PFSK-1 (cell line): ENCODE measurements around the gene TMEM63C.

Experiments
- FOXP2 ChIP-seq: optimal IDR thresholded peaks from 2 replicates; pipeline ENCODE3; 2011; ENCODE audit warnings: borderline replicate concordance, control low read depth, inconsistent platforms; ENCODE audit not compliant: insufficient read depth; ENCODE audit errors: extremely low read length, extremely low read depth
- POLR2AphosphoS5 ChIP-seq: IDR thresholded peaks from 2 replicates; pipeline ENCODE4 v1.6.1; 2012; ENCODE audit warnings: low read depth, mild to moderate bottlenecking, control low read depth, low read length, moderate library complexity
- SIN3A ChIP-seq: IDR thresholded peaks from 2 replicates; pipeline ENCODE4 v1.6.1; 2012; ENCODE audit warnings: mild to moderate bottlenecking, low read length, moderate library complexity, borderline replicate concordance; ENCODE audit not compliant: insufficient read depth
- TAF1 ChIP-seq: IDR thresholded peaks from 2 replicates; pipeline ENCODE4 v1.6.1; 2012; ENCODE audit warnings: low read length, control low read depth, borderline replicate concordance; ENCODE audit not compliant: insufficient read depth
- TF ChIP-seq, protein P1 (sequence below), 2 experiments: IDR thresholded peaks; 2 replicates each; pipeline versions ENCODE4 v1.6.1 to v1.8.0; 2011 to 2012; ENCODE audit warnings: low read depth in 2 of 2, low read length in 2 of 2, control low read depth in 1 of 2, inconsistent platforms in 1 of 2, mild to moderate bottlenecking in 1 of 2, moderate library complexity in 1 of 2; ENCODE audit not compliant: insufficient read depth in 1 of 2

TMEM63C gene

DNA sequence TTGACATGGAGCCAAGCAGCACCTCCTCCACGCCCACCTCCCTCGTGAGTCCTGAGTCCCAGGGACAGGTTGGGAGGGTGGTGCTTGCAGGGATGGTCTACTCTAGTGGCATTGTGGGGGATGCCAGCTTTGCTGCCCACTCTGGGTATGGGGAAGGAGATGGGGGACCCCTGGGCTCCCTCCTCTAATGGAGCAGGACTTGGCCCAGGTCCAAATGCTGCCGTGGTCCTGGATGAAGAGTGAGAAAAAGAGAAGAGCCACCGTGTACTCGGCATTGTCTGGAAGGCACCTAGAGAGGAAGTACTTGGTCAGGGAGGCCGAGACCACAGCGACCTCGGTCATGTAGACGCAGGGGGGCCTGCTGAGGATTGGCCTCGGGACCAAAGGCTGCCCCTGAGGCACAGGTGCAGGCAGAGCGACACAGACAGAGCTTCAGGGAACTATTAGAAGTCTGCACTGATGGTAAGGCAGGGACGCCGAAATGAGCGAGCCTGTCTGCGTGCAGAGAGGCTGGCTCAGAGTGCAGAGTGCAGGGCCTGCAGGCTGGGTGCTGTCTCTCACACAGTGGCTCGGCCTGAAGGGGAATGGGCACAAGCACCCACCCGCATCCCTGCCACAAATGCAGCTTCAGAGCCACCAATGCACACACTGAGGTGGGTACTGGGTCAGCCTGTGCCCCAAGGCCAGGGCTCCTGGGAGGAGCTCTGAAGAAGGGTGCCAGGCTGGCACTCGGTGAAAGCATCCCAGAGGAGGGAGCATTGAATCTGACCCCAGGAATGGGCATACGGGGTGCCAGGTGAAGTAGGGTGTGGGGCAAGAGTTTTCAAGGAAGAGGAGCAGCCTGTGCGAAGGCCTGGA lies 72.0 kb downstream of the TMEM63C start:
- TF ChIP-seq POLR2AphosphoS5 = no peak

- no peak for TF ChIP-seq FOXP2
- no peak for TF ChIP-seq TAF1
- no peak for TF ChIP-seq SIN3A
- TF ChIP-seq, protein P1, sequence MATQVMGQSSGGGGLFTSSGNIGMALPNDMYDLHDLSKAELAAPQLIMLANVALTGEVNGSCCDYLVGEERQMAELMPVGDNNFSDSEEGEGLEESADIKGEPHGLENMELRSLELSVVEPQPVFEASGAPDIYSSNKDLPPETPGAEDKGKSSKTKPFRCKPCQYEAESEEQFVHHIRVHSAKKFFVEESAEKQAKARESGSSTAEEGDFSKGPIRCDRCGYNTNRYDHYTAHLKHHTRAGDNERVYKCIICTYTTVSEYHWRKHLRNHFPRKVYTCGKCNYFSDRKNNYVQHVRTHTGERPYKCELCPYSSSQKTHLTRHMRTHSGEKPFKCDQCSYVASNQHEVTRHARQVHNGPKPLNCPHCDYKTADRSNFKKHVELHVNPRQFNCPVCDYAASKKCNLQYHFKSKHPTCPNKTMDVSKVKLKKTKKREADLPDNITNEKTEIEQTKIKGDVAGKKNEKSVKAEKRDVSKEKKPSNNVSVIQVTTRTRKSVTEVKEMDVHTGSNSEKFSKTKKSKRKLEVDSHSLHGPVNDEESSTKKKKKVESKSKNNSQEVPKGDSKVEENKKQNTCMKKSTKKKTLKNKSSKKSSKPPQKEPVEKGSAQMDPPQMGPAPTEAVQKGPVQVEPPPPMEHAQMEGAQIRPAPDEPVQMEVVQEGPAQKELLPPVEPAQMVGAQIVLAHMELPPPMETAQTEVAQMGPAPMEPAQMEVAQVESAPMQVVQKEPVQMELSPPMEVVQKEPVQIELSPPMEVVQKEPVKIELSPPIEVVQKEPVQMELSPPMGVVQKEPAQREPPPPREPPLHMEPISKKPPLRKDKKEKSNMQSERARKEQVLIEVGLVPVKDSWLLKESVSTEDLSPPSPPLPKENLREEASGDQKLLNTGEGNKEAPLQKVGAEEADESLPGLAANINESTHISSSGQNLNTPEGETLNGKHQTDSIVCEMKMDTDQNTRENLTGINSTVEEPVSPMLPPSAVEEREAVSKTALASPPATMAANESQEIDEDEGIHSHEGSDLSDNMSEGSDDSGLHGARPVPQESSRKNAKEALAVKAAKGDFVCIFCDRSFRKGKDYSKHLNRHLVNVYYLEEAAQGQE (IDR thresholded peaks at IDR 0.05; ENCODE audit: insufficient read depth in 1 of 2, low read depth in 2 of 2, low read length in 2 of 2) = no peak
- no peak for TF ChIP-seq POLR2AphosphoS5
Observed at GRCh38 chr14:77256694-77257093, 75.1 kb downstream of the TMEM63C start.

- TF ChIP-seq FOXP2 (no peak), SIN3A (no peak)
Observed at GRCh38 chr14:77257700-77258099, 76.1 kb downstream of the TMEM63C start.

DNA sequence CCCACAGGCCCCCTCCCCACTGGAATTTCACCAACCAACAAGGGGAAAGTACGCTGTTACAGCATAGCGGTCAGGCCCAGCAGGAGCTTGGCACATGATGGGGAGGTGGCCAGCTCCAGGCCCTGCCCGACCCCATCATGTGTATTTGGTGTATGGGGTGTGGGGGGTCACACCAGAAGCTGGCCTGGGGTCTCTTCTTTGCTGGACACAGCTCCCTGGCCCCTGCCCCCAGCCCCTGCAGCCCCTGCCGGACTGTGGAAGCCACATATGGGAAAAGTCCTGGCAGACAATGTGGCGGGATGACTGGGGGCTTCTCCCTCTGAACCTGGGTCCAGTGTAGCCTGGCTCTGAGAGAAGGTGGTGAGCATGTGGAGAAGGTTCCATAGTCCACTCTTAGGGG lies 77.0 kb downstream of the TMEM63C start:
- TF ChIP-seq, protein P1 (IDR thresholded peaks at IDR 0.05; ENCODE audit: insufficient read depth in 1 of 2, low read depth in 2 of 2, low read length in 2 of 2) = no peak
- TF ChIP-seq FOXP2 = no peak
- TF ChIP-seq TAF1 = no peak
- no peak for TF ChIP-seq SIN3A
- TF ChIP-seq POLR2AphosphoS5 = no peak

DNA sequence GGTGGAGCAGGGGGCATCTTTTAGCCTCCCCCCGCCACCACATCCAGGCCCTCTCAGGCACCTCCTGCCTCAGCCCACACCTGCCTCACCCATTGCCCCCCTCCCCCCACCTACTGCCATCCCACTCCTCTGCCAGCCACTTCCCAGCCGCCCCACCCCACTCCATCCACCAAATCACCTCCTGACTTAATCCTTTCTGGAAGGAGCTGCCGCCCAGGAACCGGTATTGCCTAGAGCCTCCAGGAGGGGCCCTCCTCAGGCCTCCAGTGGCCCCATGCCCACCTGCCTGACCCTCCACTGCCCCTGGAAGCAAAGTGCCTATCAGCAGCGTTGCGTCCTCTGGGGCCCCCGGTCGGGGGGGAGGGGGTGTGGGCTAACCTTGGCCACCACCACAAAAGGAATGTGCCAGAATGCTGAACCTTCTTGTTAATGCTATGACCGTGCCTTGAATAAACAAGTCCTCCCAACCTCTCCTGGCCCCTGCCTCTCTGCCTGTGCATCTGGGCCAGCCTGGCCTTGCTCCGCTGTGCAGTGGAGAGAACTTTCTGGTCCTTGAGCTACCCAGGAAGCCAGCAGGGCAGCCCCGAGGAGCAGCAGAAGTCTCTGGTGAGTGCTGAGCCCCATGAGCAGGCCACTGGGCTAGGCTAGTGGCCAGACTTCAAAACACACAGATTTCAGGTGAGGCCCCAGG lies 77.6 kb downstream of the TMEM63C start:
- TF ChIP-seq, protein P1 (IDR thresholded peaks at IDR 0.05; ENCODE audit: insufficient read depth in 1 of 2, low read depth in 2 of 2, low read length in 2 of 2) = no peak
- TF ChIP-seq FOXP2 (no peak), TAF1 (no peak), POLR2AphosphoS5 (no peak), SIN3A (no peak)

DNA sequence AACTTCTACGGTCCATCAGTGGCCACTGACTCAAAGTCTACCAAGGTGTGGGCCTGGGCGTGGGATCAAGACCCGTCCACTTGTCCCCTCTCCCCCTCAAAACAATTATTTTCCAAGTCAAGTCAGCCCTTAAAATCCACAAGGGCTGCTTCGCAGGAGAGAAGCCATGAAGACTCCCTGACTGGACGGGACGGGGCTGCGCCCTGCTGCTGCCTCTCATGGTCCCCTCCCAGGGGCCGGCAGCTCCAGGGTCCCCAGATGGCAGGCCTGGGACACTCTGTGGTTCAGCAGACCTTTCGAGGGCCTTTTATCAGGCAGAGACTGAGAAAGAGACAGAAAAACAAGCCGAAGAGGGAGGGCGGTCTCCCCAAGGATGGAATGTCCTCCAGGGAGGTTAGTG lies 78.6 kb downstream of the TMEM63C start:
- TF ChIP-seq POLR2AphosphoS5 = no peak
- TF ChIP-seq SIN3A = no peak
- no peak for TF ChIP-seq FOXP2
